H1 (cell line): Measurements from ENCODE around the gene CETN1. TPM values are rescaled to one million over a fixed set of nuclear protein-coding genes. Genes with fewer than 3 reads are reported as not detected.

Experiments
- CTCF ChIA-PET: fragments of 300-600 bp; sonication (Branson Sonifier 250); formaldehyde crosslinking; loops from one replicate; lab custom pipeline; 2021; ENCODE audit not compliant: partially characterized antibody; lab: Charles Lee
- POLR2A ChIA-PET: fragments of 300-600 bp; sonication (Branson Sonifier 250); formaldehyde crosslinking; loops from one replicate; lab custom pipeline; 2021; ENCODE audit warnings: inconsistent platforms; ENCODE audit not compliant: partially characterized antibody; lab: Charles Lee
- DNase-seq, 2 experiments: peaks; one replicate each; pipeline versions ENCODE4 v3.0.0 to v3.0.0-alpha.2; 2010 to 2022; ENCODE audit warnings: low spot score in 2 of 2, low read depth in 1 of 2, mixed read lengths in 1 of 2
- FAIRE-seq: peaks from 2 replicates; lab custom pipeline; 2011; peaks lifted over from hg19 to GRCh38; lab: Jason Lieb, UNC
- H2AFZ ChIP-seq: 2 replicates; pipeline ENCODE4 v1.8.1; 2012; ENCODE audit warnings: low read length, inconsistent platforms
- H2AK5ac ChIP-seq: 2 replicates; pipeline ENCODE4 v1.6.1; 2013; ENCODE audit warnings: low read depth, low read length
- H2BK120ac ChIP-seq: replicated peaks from 2 replicates; pipeline ENCODE3; 2013; ENCODE audit warnings: low read depth, low read length, inconsistent platforms
- H2BK12ac ChIP-seq: 2 replicates; pipeline ENCODE4 v1.6.1; 2013; ENCODE audit warnings: low read depth, low read length
- H2BK15ac ChIP-seq: 2 replicates; pipeline ENCODE4 v1.6.1; 2013; ENCODE audit warnings: low read length
- H2BK20ac ChIP-seq: 2 replicates; pipeline ENCODE4 v1.6.1; 2013; ENCODE audit warnings: low read length
- H2BK5ac ChIP-seq: 2 replicates; pipeline ENCODE4 v1.6.1; 2013; ENCODE audit warnings: low read depth, low read length
- H3K14ac ChIP-seq: 2 replicates; pipeline ENCODE4 v1.6.1; 2013; ENCODE audit warnings: inconsistent platforms; ENCODE audit not compliant: insufficient read length
- H3K18ac ChIP-seq: 2 replicates; pipeline ENCODE4 v1.6.1; 2013; ENCODE audit warnings: low read length; ENCODE audit errors: extremely low read depth
- H3K23ac ChIP-seq: 2 replicates; pipeline ENCODE4 v1.6.1; 2013; ENCODE audit warnings: inconsistent platforms; ENCODE audit not compliant: insufficient read length
- H3K23me2 ChIP-seq: 2 replicates; pipeline ENCODE4 v1.6.1; 2013; ENCODE audit warnings: low read depth, low read length
- H3K27ac ChIP-seq: 2 replicates; pipeline ENCODE4 v1.6.1; 2011; ENCODE audit warnings: low read depth, low read length, inconsistent platforms
- H3K27me3 ChIP-seq, 4 experiments: replicated peaks in 1 of 4; 1 replicate in 1 of 4; 2 replicates in 3 of 4; pipeline versions ENCODE4 v1.6.1 to v1.8.1; 2011 to 2013; ENCODE audit warnings: low read length in 3 of 4, mild to moderate bottlenecking in 3 of 4, inconsistent platforms in 2 of 4, mixed read lengths in 2 of 4, moderate library complexity in 1 of 4; ENCODE audit not compliant: control insufficient read depth in 3 of 4, insufficient read depth in 3 of 4; ENCODE audit errors: extremely low read depth in 1 of 4
- H3K36me3 ChIP-seq, 4 experiments: 2 replicates each; pipeline versions ENCODE4 v1.6.1 to v1.8.1; 2011 to 2013; ENCODE audit warnings: mild to moderate bottlenecking in 4 of 4, low read length in 3 of 4, moderate library complexity in 2 of 4, control low read depth in 1 of 4, inconsistent platforms in 1 of 4; ENCODE audit not compliant: insufficient read depth in 4 of 4, control insufficient read depth in 2 of 4
- H3K4ac ChIP-seq: replicated peaks from 2 replicates; pipeline ENCODE3; 2013; ENCODE audit warnings: low read length, low read depth, mixed read lengths, inconsistent platforms; ENCODE audit not compliant: insufficient read length
- H3K4me1 ChIP-seq, 4 experiments: replicated peaks in 1 of 4; 1 replicate in 1 of 4; 2 replicates in 3 of 4; pipeline versions ENCODE4 v1.6.1 to v1.8.1; 2011 to 2013; ENCODE audit warnings: low read length in 3 of 4, inconsistent platforms in 2 of 4, mixed read lengths in 1 of 4; ENCODE audit not compliant: insufficient read depth in 4 of 4, control insufficient read depth in 3 of 4
- H3K4me2 ChIP-seq, 2 experiments: 2 replicates each; pipeline versions ENCODE4 v1.6.1 to v1.8.1; 2011 to 2013; ENCODE audit warnings: low read depth in 2 of 2, low read length in 2 of 2, control low read depth in 1 of 2, inconsistent platforms in 1 of 2, mild to moderate bottlenecking in 1 of 2; ENCODE audit not compliant: insufficient read depth in 1 of 2
- H3K4me3 ChIP-seq, 4 experiments: fragments of 200-600, 300-600 bp in 1 of 4; sonication (generic), shearing (Covaris generic), sonication (Bioruptor Twin) in 1 of 4; 2 replicates each; pipeline versions ENCODE4 v1.5.1 to v1.8.1; 2011 to 2016; ENCODE audit warnings: low read length in 4 of 4, low read depth in 3 of 4, control low read depth in 2 of 4, inconsistent platforms in 2 of 4, mild to moderate bottlenecking in 2 of 4, mixed read lengths in 1 of 4, moderate library complexity in 1 of 4; ENCODE audit not compliant: insufficient read depth in 2 of 4; ENCODE audit errors: extremely low read depth in 1 of 4
- H3K56ac ChIP-seq: replicated peaks from 2 replicates; pipeline ENCODE3; 2013; ENCODE audit warnings: low read depth, mild to moderate bottlenecking, mixed read lengths, low read length, inconsistent platforms; ENCODE audit not compliant: insufficient read length
- H3K79me1 ChIP-seq: 2 replicates; pipeline ENCODE4 v1.6.1; 2013; ENCODE audit warnings: low read depth, low read length, control low read depth
- H3K79me2 ChIP-seq, 2 experiments: 2 replicates each; pipeline versions ENCODE4 v1.6.1 to v1.8.1; 2012 to 2013; ENCODE audit warnings: low read length in 2 of 2, mild to moderate bottlenecking in 2 of 2, inconsistent platforms in 1 of 2; ENCODE audit not compliant: insufficient read depth in 2 of 2, control insufficient read depth in 1 of 2
- H3K9ac ChIP-seq, 4 experiments: replicated peaks in 1 of 4; 1 replicate in 1 of 4; 2 replicates in 3 of 4; pipeline versions ENCODE4 v1.6.1 to v1.8.1; 2011 to 2013; ENCODE audit warnings: low read depth in 3 of 4, low read length in 3 of 4, control low read depth in 2 of 4, mild to moderate bottlenecking in 2 of 4, moderate library complexity in 2 of 4, inconsistent platforms in 1 of 4; ENCODE audit errors: extremely low read depth in 1 of 4
- H3K9me3 ChIP-seq, 2 experiments: 2 replicates each; pipeline versions ENCODE4 v1.6.1 to v1.8.1; 2012 to 2013; ENCODE audit warnings: mild to moderate bottlenecking in 2 of 2, moderate library complexity in 2 of 2, control low read depth in 1 of 2, inconsistent platforms in 1 of 2, low read depth in 1 of 2, low read length in 1 of 2, mixed read lengths in 1 of 2; ENCODE audit not compliant: insufficient read depth in 2 of 2
- H4K20me1 ChIP-seq, 2 experiments: replicated peaks in 1 of 2; 2 replicates each; pipeline versions ENCODE3 to v1.8.1; 2011 to 2013; ENCODE audit warnings: inconsistent platforms in 2 of 2, low read length in 2 of 2, mild to moderate bottlenecking in 1 of 2; ENCODE audit not compliant: insufficient read depth in 2 of 2, control insufficient read depth in 1 of 2
- H4K5ac ChIP-seq: 2 replicates; pipeline ENCODE4 v1.6.1; 2013; ENCODE audit warnings: low read length, low read depth, mixed read lengths, inconsistent platforms; ENCODE audit not compliant: insufficient read length
- H4K8ac ChIP-seq: 2 replicates; pipeline ENCODE4 v1.8.0; 2013; ENCODE audit warnings: mild to moderate bottlenecking, moderate library complexity, low read length, inconsistent platforms; ENCODE audit not compliant: insufficient read depth; ENCODE audit errors: extremely low read depth
- H4K91ac ChIP-seq: replicated peaks from 2 replicates; pipeline ENCODE3; 2013; ENCODE audit warnings: low read length, mixed read lengths, inconsistent platforms; ENCODE audit not compliant: insufficient read length
- BACH1 ChIP-seq: IDR thresholded peaks from 2 replicates; pipeline ENCODE4 v1.6.1; 2012; ENCODE audit warnings: low read length, improper control_type of control experiment
- POLR2A ChIP-seq, 2 experiments: IDR thresholded peaks; 1 replicate in 1 of 2; 2 replicates in 1 of 2; pipeline ENCODE4 v1.6.1; 2011; ENCODE audit warnings: low read depth in 2 of 2, low read length in 2 of 2, mild to moderate bottlenecking in 2 of 2; ENCODE audit errors: control extremely low read depth in 1 of 2
- POLR2AphosphoS5 ChIP-seq: IDR thresholded peaks from 2 replicates; pipeline ENCODE4 v1.6.1; 2011; ENCODE audit warnings: low read depth, low read length
- RAD21 ChIP-seq, 2 experiments: IDR thresholded peaks in 1 of 2; conservative IDR thresholded peaks in 1 of 2; 2 replicates each; pipeline ENCODE4 v1.6.1; 2011; ENCODE audit warnings: low read depth in 2 of 2, low read length in 2 of 2, improper control_type of control experiment in 1 of 2, inconsistent platforms in 1 of 2, mild to moderate bottlenecking in 1 of 2, moderate library complexity in 1 of 2
- SIX5 ChIP-seq: IDR thresholded peaks from 2 replicates; pipeline ENCODE4 v1.6.1; 2011; ENCODE audit warnings: mild to moderate bottlenecking, low read depth, low read length
- TBP ChIP-seq: IDR thresholded peaks from 2 replicates; pipeline ENCODE4 v1.6.1; 2011; ENCODE audit warnings: low read depth, low read length, improper control_type of control experiment
- TCF12 ChIP-seq: IDR thresholded peaks from 2 replicates; pipeline ENCODE4 v1.6.1; 2011; ENCODE audit warnings: low read depth, mild to moderate bottlenecking, low read length
- WGBS, 2 experiments: shearing (Covaris generic) in 1 of 2; methylation state at CpG; one replicate each; pipeline versions ENCODE4 v1.1.6 to v1.1.7; 2013 to 2015; ENCODE audit warnings: low lambda C conversion rate in 2 of 2, mixed read lengths in 2 of 2, inconsistent platforms in 1 of 2, low coverage in 1 of 2, missing lambda C conversion rate in 1 of 2; ENCODE audit not compliant: insufficient replicate concordance in 2 of 2, insufficient coverage in 1 of 2, insufficient read length in 1 of 2; ENCODE audit errors: extremely low coverage in 1 of 2, missing lambda C conversion rate in 1 of 2; 5-methylcytosine and 5-hydroxymethylcytosine counted together
- polyA plus RNA-seq, 7 experiments: library from polyadenylated mRNA; depleted of rRNA in 3 of 7; stranded (reverse) in 5 of 7; unstranded in 2 of 7; fragments of >200 nt in 5 of 7; fragments of 200-250 nt in 2 of 7; gene quantifications; 1 replicate in 5 of 7; 2 replicates in 1 of 7; 4 replicates in 1 of 7; pipeline versions ENCODE4 v1.2.1 to v1.2.3, GENCODE V29; 2011 to 2013; ENCODE audit warnings: missing spikeins in 2 of 7, mixed read lengths in 2 of 7
- total RNA-seq: library from RNA; stranded (reverse); fragmentation: NEBNext Ultra II Directional; extraction: Animal tissue kit (Norgen Biotek cat#: 25700); gene quantifications from 2 replicates; pipeline ENCODE4 v1.2.1, GENCODE V29; 2021
- TF ChIP-seq, protein P1 (sequence below): IDR thresholded peaks from 2 replicates; pipeline ENCODE4 v1.6.1; 2011; ENCODE audit warnings: low read depth, mild to moderate bottlenecking, low read length; ENCODE audit not compliant: insufficient read depth
- TF ChIP-seq, protein P2 (sequence below), 3 experiments: IDR thresholded peaks; 1 replicate in 2 of 3; 2 replicates in 1 of 3; pipeline versions ENCODE4 v1.5.1 to v1.6.1; 2011; ENCODE audit warnings: low read length in 3 of 3, mild to moderate bottlenecking in 3 of 3, inconsistent platforms in 2 of 3, low read depth in 1 of 3, moderate library complexity in 1 of 3; ENCODE audit not compliant: insufficient read depth in 1 of 3; ENCODE audit errors: control extremely low read depth in 1 of 3

CETN1 gene
- total and polyA plus RNA-seq, 2 of the 8 experiments (the other 6 are each of a cell fraction or from before 2014, with no cell fraction given): not detected

DNA sequence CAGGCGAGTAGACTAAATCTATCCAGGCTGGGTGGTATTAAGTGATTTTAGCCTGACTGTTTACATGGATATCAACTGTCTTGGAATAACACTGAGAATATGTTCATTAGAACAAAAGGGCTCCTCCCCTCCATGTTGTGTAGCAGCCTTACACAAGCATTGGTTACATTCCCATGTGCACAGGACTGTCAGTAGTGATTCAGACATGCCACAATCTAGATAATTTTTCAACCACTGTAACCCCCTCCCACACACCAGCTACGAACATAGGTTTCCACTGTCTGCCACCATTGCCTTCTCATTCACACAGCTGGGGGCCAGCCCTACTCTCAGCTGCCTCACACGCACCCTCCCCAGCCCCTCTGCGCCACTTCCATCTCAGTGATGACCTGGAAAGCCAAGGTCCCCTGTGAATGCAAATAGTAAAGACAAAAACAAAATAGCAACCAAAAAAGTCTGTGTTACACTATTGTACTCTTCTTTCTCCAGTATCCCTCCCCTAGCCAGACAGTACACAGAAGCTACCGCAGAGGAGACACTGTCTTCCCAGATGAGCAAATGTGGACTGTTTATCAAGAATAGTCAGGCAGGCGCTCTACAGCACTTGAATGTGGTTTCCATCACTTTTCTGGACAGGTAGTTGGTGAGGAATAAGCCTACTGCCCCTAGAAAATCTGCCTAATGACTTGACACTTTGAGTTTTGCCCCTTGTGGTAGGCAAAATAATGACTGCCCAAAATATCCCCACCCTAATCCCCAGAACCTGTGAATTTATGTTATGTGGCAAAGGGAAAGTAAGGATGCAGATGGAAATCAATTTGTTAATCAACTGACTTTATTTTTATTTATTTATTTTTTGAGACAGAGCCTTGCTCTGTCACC, 49.3 kb downstream of the CETN1 start:
- no peaks in the 10 kb centered on the region; the same call in 1 of the 2 replicates for H3K23me2 ChIP-seq
- H3K79me2 ChIP-seq: no peaks in the 10 kb centered on the region
- no peak for DNase-seq
- H2BK5ac ChIP-seq: 0 out of 2 replicates have a peak overlapping the region, but pooled peaks have one; percentile 8
- no peak overlapping the region for H3K9ac ChIP-seq
- no peak overlapping the region for H2BK20ac ChIP-seq
- H3K23ac ChIP-seq: no peak overlapping the region
- H3K27me3 ChIP-seq: no peaks in the 10 kb centered on the region
- POLR2A ChIA-PET: no interaction called here
- H3K14ac ChIP-seq: no peak overlapping the region
- H3K18ac ChIP-seq: no peak overlapping the region
- H3K4me3 ChIP-seq: no peak overlapping the region
- no peaks in the 10 kb centered on the region for H4K20me1 ChIP-seq
- no peak overlapping the region for H3K4ac ChIP-seq
- H4K8ac ChIP-seq: no peak overlapping the region
- no peak overlapping the region for H2AFZ ChIP-seq
- H3K4me2 ChIP-seq: no peak overlapping the region
- H3K27ac ChIP-seq: no peak overlapping the region
- H3K4me1 ChIP-seq: no peaks in the 10 kb centered on the region; a peak in 1 of 7 replicates
- H2BK15ac ChIP-seq: peak overlapping the region; percentile 67; the same call in 1 of the 2 replicates
- H3K79me1 ChIP-seq: no peaks in the 10 kb centered on the region
- H2AK5ac ChIP-seq: no peak overlapping the region
- H2BK120ac ChIP-seq: no peak overlapping the region
- no peak overlapping the region for H3K56ac ChIP-seq
- no peak overlapping the region for H2BK12ac ChIP-seq
- CTCF ChIA-PET: interaction anchor here (0.6 to 6.9 kb wide), 8 partner anchors 8 to 917 kb away, joined by 3 to 63 read pairs (median 3); partner anchors contain the start of gene TYMS
- FAIRE-seq: no peak
- no peaks in the 10 kb centered on the region for H3K9me3 ChIP-seq
- WGBS, 2 experiments: 87% methylated on average over 6 of the region's 6 CpGs; no CpG with 5 or more reads in 1 of the 2 experiments
- H4K5ac ChIP-seq: no peak overlapping the region
- no peak overlapping the region for H4K91ac ChIP-seq
- no peaks in the 10 kb centered on the region for H3K36me3 ChIP-seq
- TF ChIP-seq POLR2A (IDR thresholded peaks at IDR 0.05; ENCODE audit: control extremely low read depth in 1 of 2, low read depth in 2 of 2, low read length in 2 of 2) (no peak), BACH1 (0 out of 2 replicates have a peak, but pooled peaks have one; percentile 28), TCF12 (no peak), RAD21 (IDR thresholded peaks at IDR 0.05 in 1 of 2, conservative IDR thresholded peaks at IDR 0.05 in 1 of 2; ENCODE audit: low read depth in 2 of 2, low read length in 2 of 2) (peak in 1 of 2 experiments; percentile 18; a peak in 1 of 4 replicates), TBP (no peak), SIX5 (no peak), POLR2AphosphoS5 (no peak)
- TF ChIP-seq, protein P1, sequence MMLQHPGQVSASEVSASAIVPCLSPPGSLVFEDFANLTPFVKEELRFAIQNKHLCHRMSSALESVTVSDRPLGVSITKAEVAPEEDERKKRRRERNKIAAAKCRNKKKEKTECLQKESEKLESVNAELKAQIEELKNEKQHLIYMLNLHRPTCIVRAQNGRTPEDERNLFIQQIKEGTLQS: no peak
- TF ChIP-seq, protein P2, sequence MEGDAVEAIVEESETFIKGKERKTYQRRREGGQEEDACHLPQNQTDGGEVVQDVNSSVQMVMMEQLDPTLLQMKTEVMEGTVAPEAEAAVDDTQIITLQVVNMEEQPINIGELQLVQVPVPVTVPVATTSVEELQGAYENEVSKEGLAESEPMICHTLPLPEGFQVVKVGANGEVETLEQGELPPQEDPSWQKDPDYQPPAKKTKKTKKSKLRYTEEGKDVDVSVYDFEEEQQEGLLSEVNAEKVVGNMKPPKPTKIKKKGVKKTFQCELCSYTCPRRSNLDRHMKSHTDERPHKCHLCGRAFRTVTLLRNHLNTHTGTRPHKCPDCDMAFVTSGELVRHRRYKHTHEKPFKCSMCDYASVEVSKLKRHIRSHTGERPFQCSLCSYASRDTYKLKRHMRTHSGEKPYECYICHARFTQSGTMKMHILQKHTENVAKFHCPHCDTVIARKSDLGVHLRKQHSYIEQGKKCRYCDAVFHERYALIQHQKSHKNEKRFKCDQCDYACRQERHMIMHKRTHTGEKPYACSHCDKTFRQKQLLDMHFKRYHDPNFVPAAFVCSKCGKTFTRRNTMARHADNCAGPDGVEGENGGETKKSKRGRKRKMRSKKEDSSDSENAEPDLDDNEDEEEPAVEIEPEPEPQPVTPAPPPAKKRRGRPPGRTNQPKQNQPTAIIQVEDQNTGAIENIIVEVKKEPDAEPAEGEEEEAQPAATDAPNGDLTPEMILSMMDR (IDR thresholded peaks at IDR 0.05; ENCODE audit: control extremely low read depth in 1 of 3, insufficient read depth in 1 of 3, low read depth in 1 of 3, low read length in 3 of 3): peak in 1 of 3 experiments; percentile 39; a peak in 2 of 4 replicates
